ENCODE results near the gene TRIM75.
"Not testable (repeated sequence)": the region's sequence is repeated elsewhere in the genome, so short reads cannot be mapped to it uniquely, and the experiment has no call there.

The TRIM75 gene

DNA sequence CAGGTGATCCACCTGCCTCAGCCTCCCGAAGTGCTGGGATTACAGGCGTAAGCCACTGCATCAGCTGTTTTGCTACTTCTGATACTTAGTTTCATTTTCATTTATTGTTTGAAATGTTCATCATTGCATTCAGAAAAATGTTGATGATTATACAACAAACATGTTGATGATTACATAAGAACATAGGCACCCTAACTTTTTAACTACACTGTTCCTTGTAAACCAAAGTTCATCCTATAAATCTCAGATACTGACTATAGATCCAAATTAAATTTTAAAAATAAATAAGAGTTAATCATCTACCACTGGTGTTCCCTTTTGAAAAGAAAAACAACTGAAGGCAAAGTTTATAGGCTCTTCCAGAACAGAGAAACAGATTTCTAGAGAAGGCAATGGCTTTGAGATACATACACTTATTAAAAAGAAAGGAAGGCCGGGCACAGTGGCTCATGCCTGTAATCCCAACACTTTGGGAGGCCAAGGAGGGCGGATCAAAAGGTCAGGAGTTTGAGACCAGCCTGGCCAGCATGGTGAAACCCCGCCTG lies 23.4 kb downstream of the TRIM75 start:
- DNase-seq (ENCODE audit: low spot score) (no peak), FAIRE-seq (no peak)

DNA sequence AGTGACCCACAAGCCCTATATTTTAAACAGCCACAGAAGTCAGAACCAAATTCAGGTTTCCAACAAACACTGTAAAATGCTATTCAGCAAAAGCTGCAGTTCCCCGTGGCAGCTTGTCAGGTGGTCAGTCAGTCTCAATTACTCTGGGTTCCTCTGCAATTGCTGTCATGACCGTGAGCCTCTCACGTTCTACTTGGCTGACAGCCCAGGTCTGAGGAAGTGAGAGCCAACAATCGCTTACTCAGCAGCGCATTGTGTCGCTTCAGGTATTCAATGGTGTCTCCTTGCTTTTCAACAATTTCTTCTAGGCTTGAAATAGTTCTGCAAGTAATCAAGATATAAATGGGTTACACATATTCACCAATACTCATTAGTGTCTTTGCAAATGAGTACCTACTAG lies 25.8 kb downstream of the TRIM75 start:
- FAIRE-seq (no peak), DNase-seq (ENCODE audit: low spot score) (no peak)

DNA sequence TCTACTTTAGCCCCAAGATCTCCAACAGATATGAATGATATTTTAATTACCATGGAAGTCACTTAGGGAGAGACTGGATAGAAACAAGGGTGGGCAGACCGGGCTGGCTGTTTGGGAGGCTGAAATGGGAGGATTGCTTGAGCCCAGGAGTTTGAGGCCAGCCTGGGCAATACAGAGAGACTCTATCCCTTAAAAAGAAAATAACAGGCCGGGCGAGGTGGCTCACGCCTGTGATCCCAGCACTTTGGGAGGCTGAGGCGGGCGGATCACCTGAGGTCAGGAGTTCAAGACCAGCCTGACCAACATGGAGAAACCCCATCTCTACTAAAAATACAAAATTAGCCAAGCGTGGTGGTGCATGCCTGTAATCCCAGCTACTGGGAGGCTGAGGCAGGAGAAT lies 31.1 kb downstream of the TRIM75 start:
- not testable (repeated sequence) for FAIRE-seq; DNase-seq (ENCODE audit: low spot score)

DNA sequence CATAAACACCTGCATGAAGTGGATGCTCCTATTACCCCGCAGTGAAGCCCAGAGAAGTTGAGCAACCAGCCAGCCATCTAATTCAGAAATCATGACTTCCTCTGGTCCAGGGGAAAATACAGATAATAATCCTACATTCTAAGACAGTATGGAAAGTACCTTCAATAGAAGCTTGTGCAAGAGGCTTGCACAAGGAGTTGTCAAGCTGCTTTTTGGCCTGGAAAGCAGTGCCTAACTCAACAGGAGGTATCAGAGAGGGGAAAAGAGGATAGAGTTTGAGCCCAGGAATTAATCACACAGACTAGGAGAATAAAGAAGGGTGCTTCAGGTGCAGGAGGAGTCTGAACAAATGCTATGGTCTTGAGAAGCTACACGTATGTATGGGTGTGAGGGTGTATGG lies 32.3 kb downstream of the TRIM75 start:
- FAIRE-seq (no peak), DNase-seq (ENCODE audit: low spot score) (no peak)

DNA sequence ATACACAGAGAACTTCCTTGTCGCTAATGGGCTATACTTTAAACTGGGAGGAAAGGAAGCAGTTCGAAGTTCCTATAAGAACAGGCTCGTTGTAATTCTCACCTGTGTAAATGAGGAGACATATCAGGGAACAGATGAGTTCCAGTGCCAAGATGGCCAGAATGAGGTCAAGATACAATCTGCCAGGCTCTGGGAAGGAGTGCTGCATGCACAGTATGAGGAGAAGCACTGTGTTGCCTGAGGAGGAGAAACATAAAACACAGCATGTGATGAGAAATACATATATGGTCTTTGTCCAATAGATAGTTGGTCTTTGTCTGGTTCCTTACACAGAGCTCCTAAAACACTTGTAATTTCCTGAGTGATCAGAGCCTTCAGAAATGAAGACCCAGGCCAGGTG lies 34.7 kb downstream of the TRIM75 start:
- no peak for FAIRE-seq
- DNase-seq (ENCODE audit: low spot score) = no peak

DNA sequence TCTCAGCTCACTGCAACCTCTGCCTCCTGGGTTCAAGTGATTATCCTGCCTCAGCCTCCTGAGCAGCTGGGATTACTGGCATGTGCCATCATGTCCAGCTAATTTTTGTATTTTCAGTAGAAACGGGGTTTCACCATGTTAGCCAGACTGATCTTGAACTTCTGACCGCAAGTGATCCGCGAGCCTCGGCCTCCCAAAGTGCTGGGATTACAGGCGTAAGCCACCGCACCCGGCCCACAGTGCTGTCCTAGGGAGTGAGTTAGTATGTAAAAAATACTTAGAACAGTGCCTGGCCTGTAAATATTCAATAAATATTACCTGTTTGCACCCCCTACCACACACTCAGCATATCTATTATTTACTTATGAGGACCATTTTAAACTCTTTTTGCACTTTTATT lies 38.5 kb downstream of the TRIM75 start:
- not testable (repeated sequence) for DNase-seq (ENCODE audit: low spot score); FAIRE-seq

DNA sequence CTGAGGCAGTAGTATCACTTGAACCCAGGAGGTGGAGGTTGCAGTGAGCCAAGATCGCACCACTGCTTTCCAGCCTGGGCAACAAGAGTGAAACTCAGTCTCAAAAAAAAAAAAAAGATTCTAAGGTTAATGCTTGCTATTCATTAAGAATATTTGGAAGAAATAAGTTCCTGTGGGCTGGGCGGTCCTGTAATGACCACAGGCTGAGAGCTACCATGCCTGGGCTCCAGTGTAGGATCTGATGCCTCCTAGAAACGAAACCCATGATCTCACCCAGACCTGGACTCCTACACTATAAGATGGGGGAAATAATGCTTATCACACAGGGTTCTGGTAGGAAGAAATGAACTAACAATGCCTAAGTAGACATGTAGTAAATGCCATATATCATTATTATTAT lies 41.2 kb downstream of the TRIM75 start:
- DNase-seq (ENCODE audit: low spot score) (no peak), FAIRE-seq (no peak)

DNA sequence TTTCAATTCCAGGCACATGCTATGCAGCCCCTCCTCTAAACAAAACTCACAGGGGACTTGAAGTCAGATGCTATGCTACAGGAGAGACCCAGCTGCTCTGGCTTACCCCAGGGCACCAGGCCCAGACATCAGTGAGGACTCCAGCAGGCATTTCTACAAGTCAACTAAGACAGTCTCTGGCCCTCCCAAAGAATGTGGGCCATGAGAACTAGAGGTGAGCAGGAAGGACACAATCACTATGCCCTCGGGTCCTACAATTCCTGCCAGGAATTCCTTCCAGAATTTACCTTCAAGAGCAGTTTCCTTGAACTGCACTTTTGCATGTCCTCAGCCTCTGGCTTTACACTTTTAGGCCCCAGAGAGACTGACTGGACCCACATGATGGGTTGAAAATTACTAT lies 41.6 kb downstream of the TRIM75 start:
- no peak for FAIRE-seq
- no peak for DNase-seq (ENCODE audit: low spot score)

DNA sequence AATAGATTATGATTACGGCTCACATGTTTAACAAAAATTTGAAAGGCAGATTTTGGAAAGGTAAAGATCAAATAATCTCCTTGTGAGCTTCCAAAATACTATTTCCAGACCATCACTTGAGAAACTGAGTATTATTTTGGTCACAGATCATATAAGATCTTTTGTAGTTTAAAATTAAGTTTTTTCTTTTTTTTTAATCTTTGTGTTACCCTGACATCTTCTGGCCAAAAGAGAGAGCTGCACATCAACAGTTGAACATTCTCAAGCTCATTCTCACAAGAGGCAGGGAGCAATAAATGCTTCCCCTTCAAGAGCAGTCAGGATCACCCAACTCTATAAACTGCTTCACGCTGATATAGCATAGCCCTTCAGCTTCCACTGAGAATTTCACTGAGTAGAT lies 43.1 kb downstream of the TRIM75 start:
- FAIRE-seq (no peak), DNase-seq (ENCODE audit: low spot score) (no peak)

DNA sequence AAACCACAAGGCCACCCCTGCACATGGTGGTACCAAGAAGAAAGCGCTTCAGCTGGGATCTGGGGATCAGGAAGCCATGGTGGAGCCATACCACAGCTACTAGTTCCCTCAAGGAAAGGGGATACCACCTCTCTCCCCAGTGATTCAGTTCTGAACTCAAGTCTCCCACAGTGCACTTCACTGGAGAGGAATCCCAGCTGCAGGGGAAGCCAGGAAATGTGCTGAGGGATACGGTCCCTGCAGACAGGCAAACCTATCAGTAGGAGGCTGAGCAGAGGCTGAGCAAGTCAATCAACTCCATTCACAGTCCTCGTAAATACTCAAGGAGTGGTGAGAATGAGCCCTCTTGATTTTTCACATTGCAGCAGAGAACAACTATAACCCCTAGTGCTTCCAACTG lies 48.0 kb downstream of the TRIM75 start:
- DNase-seq (ENCODE audit: low spot score) = no peak
- FAIRE-seq = no peak

DNA sequence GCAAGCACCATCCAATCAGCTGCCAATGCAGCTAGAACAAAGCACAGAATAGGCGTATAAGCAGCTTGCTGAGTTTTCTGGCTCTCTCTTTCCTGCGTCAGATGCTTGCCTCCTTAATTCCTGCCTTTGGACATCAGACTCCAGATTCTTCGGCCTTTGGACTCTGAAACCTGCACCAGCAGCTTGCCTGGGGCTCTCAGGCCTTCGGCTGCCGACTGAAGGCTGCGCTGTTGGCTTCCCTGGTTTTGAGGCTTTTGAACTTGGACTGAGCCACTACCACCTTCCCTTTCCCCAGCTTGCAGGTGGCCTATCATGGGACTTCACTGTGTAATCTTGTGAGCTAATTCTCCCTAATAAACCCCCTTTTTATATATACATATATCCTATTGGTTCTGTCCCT lies 52.9 kb downstream of the TRIM75 start:
- DNase-seq (ENCODE audit: low spot score) (no peak), FAIRE-seq (no peak)
